ENCODE measurements around the gene SLC27A6.
"Not testable (repeated sequence)": the region's sequence is repeated elsewhere in the genome, so short reads cannot be mapped to it uniquely, and the experiment has no call there.

SLC27A6 gene

GRCh38 chr5:128965011-128965637 is at the start of gene SLC27A6:
Gene SLC27A6, plus strand, starts transcription at chr5:128965488. Its CDS starts 650 bp downstream, at chr5:128966138.
- no peak for DNase-seq

GRCh38 chr5:128919542-128919941 is 45.7 kb upstream of the SLC27A6 start:
- no peak for DNase-seq

GRCh38 chr5:128920345-128921215 is 44.7 kb upstream of the SLC27A6 start:
- DNase-seq: no peak

GRCh38 chr5:128924299-128924698 is 41.0 kb upstream of the SLC27A6 start:
- no peak for DNase-seq

GRCh38 chr5:128925973-128926372 is 39.3 kb upstream of the SLC27A6 start:
- no peak for DNase-seq

- DNase-seq: no peak
Observed at GRCh38 chr5:128927644-128928043, 37.6 kb upstream of the SLC27A6 start.

GRCh38 chr5:128932232-128932631 is 33.1 kb upstream of the SLC27A6 start:
- not testable (repeated sequence) for DNase-seq

GRCh38 chr5:128943100-128943499 is 22.2 kb upstream of the SLC27A6 start:
- not testable (repeated sequence) for DNase-seq

- no peak for DNase-seq
Observed at GRCh38 chr5:128949847-128950546, 15.3 kb upstream of the SLC27A6 start.

GRCh38 chr5:128951301-128951700 is 14.0 kb upstream of the SLC27A6 start:
- DNase-seq: not testable (repeated sequence)

- no peak for DNase-seq
Observed at GRCh38 chr5:128956164-128956563, 9.1 kb upstream of the SLC27A6 start.

GRCh38 chr5:128962211-128962610 is 3.1 kb upstream of the SLC27A6 start:
- DNase-seq: no peak

- no peak for DNase-seq
Observed at GRCh38 chr5:128965638-128966302, 482 bp downstream of the SLC27A6 start.

GRCh38 chr5:128966375-128966774 is 1.1 kb downstream of the SLC27A6 start:
- no peak for DNase-seq

- DNase-seq: no peak
Observed at GRCh38 chr5:128966846-128967245, 1.6 kb downstream of the SLC27A6 start.

- no peak for DNase-seq
Observed at GRCh38 chr5:128973244-128973643, 8.0 kb downstream of the SLC27A6 start.

- no peak for DNase-seq
Observed at GRCh38 chr5:128974567-128974966, 9.3 kb downstream of the SLC27A6 start.

- no peak for DNase-seq
Observed at GRCh38 chr5:128979761-128980160, 14.5 kb downstream of the SLC27A6 start.

GRCh38 chr5:128980917-128981316 is 15.6 kb downstream of the SLC27A6 start:
- no peak for DNase-seq

- no peak for DNase-seq
Observed at GRCh38 chr5:128984480-128984879, 19.2 kb downstream of the SLC27A6 start.

GRCh38 chr5:128988476-128988875 is 23.2 kb downstream of the SLC27A6 start:
- no peak for DNase-seq

- no peak for DNase-seq
Observed at GRCh38 chr5:129001841-129002526, 36.7 kb downstream of the SLC27A6 start.

GRCh38 chr5:129002527-129002842 is 37.2 kb downstream of the SLC27A6 start:
- DNase-seq: no peak

Data from CD4-positive, alpha-beta T cell treated with Interferon gamma for 1 hour (primary cell).